ENCODE measurements around the gene KASH5.

KASH5 gene, protein sequence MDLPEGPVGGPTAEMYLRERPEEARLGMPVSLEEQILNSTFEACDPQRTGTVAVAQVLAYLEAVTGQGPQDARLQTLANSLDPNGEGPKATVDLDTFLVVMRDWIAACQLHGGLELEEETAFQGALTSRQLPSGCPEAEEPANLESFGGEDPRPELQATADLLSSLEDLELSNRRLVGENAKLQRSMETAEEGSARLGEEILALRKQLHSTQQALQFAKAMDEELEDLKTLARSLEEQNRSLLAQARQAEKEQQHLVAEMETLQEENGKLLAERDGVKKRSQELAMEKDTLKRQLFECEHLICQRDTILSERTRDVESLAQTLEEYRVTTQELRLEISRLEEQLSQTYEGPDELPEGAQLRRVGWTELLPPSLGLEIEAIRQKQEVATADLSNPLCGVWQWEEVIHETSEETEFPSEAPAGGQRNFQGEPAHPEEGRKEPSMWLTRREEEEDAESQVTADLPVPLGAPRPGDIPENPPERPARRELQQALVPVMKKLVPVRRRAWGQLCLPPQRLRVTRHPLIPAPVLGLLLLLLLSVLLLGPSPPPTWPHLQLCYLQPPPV

DNA sequence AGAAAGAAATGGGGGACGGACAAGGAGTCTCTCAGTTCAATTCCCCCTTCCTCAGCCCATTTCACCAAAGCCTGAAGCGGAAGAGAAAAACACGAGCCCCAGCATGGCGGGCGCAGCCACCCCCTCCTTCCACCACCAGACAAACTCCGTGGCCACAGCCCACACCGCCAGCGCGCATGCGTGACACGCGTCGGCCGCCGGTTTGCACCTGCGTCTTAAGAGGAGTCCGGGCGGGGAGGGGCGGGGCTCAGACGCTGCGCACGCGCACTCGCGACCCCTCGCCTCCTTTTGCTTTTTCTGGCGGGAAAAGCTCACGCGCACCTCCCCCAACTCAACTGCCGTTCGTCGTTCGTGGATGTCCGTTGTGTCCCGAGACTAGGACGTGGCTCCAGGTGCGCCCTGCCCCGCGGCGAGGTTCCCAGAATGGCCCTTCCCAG lies at the start of gene KASH5:
Gene KASH5, plus strand, starts transcription at position 314 of the 437 bp plus-strand sequence. CDS start 2,635 bp downstream, outside the sequence.
- DNase-seq, result peak; percentile 99

DNA sequence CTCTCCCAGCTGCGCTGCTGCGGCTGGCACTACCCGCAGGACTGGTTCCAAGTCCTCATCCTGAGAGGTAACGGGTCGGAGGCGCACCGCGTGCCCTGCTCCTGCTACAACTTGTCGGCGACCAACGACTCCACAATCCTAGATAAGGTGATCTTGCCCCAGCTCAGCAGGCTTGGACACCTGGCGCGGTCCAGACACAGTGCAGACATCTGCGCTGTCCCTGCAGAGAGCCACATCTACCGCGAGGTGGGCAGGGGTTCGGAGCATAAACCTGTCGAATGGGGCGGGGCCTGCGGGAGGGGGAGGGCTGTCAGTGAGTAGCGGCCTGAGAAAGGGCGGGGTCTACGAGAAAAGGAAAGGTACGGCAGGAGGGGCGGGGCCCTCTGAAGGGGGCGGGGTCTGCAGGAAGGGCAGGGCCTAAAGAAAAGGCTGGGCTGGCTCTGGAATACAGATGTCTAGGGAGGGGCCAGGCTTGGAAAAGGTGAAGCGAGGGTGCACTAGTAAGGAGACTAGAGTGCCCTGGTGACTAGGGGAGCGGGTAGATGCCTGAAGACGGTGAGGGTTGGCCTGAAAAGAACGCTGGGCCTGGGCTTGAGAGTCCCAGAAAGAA lies 49.3 kb upstream of the KASH5 start:
- DNase-seq, result no peak

DNA sequence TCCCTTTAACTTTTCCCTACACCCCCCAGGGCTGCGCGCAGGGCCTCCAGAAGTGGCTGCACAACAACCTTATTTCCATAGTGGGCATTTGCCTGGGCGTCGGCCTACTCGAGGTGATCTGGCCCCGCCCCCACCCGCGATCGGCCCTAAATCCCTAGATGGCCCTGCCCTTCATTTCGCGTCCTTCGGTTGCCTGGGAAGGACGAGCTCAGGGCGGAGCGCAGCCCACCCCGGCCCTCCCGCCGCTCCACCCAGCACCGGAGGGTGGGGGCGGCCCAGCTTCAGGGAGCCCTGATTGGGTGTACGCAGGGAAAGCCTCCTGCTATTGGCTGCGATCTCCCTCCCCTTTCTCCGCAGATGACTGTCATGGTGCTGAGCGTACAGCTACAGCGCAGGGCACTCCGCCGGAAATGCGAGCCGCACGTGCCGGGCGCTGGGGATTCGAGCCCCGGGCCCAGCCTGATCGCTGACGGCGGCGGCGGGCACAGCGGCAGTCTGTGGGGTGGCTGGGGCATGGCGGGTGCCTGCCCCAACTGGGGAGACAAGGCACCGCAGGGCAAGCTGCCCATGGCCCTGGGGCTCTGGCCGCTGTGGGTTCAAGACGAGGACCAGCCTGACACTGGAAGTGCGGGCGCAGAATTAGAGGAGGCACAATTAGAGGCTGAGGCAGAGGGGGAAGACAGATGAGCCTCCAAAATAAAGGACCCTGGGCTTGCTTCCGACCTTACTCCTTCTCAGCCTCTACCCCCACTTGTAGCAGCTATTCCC lies 48.6 kb upstream of the KASH5 start:
- DNase-seq, result no peak

DNA sequence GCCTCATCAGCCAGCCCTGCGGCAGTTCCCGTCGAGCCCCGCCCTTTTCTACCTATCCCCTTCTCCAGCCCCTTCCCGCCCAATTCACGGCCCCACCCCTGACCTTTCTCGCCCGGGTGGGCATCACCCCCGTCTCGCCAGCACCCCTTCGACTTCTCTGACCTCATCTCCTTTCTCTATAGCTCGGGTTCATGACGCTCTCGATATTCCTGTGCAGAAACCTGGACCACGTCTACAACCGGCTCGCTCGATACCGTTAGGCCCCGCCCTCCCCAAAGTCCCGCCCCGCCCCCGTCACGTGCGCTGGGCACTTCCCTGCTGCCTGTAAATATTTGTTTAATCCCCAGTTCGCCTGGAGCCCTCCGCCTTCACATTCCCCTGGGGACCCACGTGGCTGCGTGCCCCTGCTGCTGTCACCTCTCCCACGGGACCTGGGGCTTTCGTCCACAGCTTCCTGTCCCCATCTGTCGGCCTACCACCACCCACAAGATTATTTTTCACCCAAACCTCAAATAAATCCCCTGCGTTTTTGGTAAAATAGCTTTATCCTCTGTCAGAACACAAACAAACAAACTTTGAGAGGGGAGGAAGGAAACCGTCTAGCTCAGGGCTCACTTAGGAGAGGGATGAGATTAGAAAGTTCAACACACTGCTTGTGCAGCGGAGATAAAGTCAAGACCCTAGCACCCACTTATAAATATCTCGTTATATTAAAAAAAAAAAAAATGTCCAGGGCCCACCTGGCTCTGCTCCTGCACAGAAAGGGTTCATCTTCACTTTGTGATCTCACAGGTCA lies 47.8 kb upstream of the KASH5 start:
- peak; percentile 29 for DNase-seq

DNA sequence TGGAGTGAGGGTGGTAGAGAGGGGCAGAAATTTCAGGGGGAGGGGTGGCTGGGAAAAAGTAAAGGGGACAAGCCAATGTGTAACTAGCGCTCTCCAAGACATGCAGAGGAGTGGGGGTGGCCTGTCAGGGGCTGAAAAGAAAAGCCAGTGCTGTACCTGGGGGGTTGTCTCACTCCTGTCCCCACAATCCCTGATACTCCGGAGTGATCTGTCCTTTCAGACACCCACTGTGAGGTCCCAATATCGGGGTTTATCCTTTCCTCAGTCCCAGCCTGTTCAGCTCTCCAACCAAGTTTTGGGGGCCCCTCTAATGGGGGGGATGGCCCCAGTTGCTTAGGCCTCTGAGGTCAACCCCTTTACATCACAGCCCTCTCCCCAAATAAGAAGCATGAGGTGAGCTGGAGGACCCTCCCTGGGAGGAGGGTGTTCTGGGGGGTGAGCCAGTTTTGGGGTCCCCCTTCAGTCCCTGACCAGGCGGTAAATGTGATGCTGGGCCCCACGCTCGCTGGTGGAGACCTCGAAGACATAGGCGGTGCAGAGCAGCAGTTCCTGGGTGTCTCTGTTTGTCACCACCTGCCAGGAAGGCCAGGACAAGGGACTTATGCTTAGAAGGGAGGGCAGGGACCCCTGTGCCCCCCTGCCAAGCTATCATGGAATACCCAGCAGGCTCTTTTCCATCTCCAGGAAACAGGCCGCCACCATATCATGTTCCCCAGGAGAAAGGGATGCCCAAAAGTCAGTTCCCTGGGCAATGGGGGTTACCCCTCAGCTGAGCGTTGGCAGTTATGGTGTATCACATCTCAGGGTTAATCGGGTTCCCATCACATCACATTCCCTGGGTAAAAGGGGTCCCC lies 47.0 kb upstream of the KASH5 start:
- no peak for DNase-seq

DNA sequence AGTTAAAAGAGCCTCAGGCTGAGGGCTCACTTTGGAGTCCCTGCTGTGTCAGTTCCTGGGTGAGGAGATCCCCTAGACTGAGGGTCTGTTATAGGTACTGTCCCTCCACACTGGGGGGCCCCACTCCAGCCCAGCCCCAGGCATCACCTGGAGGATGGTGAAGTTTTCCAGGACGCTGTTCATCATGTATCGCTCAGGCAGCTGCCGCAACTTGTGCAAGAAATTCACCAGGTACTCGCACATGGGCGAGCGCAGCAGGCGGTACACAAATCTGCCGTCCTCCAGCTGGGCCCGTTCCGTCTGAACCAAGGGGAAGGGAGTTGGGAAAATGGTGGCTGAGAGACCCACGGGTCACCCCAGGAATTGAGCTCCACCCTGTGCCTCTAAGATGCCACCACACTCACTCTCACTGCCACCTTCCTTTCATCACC lies 45.7 kb upstream of the KASH5 start:
- DNase-seq, result no peak

DNA sequence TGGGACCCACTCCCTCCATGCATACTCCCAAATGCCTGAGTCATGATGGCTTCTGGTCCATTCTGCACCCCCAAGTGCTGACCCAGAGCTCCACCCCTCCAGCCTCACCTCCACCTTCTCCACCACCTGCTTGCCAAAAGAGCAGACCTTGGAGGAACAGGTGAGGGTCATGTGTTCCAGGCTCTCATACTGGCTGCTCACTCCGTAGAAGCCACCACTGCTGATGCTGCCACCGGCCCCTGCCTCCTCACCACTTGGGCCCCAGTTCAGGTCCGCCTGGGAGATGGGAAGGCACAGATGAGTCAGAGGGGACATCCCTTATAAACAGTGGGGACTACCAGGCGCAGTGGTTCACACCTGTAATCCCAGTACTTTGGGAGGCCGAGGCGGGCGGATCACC lies 44.9 kb upstream of the KASH5 start:
- no peak for DNase-seq

DNA sequence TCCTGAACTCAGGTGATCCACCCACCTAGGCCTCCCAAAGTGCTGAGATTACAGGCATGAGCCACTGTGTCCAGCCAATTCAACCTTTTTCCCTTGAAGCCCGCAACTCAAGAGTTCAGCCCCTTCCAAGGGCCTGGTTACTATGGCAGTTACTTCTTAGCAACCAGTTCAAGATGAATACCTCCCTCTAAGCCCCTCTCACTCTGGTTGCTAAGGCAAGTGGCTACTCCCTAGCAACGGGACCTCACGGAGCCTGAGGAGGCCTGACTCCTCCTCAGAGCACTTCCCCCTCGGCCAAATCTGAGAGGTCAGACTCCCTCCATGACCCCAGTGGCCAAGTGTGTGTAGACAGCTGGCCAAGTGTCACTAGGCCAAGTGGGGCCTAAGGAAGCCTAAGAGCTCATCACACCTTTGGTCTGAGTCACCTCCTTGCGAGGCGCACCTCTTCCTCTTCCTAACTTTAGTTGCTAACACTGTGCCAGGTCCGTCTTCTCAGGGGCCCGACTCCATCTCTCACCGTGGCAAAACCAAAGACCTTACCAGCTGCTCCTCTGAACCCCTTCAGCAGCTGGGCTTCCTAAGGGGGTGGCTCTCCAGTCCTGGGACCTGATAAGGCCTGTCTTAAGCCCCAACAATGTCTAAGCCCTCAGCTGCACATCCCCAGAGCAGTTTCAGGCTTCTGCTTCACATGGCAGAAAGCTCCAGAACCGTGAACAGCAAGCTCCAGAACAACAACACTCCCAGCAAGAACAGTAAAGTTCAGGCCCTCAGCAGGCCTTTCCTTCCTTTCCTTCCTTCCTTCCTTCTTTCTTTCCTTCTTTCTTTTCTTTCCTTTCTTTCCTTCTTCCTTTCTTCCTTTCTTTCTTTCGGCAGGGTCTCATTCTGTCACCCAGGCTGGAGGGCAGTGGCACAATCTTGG lies 43.3 kb upstream of the KASH5 start:
- DNase-seq, result no peak

DNA sequence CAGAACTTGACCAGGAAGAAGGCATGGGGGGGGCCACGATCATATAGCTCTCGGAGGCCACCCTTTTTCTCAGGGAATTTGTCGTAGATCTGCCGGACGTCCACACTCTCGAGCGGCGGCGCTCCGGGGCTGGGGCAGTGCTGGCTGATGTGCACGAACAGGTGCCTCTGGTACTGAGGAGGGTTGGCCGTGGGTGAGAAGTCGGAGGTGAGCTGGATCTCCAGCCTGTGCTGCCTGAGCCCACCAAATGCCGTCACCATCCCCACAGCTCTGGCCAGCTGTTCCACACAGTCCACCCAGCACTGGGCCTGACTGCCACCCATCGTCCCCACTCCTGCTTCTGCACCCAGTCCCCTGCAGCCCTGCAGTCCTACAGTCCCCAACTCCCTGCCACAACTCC lies 40.9 kb upstream of the KASH5 start:
- DNase-seq, result no peak

DNA sequence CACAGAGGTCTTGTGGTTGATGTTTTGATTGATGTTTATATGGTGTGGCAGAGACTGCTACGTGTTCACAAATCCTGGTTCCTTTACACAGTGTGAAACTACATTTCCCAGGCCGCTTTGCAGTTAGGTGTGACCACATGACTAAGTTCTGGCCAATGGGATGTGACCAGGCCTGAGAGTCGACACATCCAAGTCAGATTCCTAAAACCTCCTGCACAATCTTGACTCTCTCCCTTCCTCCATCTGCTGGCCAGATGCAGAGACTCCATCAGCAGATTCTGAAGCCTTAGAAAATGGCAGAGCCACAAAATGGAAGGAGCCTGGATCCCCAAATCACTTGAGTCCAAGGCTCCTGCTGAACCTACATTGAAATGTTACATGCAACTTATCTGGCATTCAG lies 40.2 kb upstream of the KASH5 start:
- DNase-seq, result peak; percentile 55

DNA sequence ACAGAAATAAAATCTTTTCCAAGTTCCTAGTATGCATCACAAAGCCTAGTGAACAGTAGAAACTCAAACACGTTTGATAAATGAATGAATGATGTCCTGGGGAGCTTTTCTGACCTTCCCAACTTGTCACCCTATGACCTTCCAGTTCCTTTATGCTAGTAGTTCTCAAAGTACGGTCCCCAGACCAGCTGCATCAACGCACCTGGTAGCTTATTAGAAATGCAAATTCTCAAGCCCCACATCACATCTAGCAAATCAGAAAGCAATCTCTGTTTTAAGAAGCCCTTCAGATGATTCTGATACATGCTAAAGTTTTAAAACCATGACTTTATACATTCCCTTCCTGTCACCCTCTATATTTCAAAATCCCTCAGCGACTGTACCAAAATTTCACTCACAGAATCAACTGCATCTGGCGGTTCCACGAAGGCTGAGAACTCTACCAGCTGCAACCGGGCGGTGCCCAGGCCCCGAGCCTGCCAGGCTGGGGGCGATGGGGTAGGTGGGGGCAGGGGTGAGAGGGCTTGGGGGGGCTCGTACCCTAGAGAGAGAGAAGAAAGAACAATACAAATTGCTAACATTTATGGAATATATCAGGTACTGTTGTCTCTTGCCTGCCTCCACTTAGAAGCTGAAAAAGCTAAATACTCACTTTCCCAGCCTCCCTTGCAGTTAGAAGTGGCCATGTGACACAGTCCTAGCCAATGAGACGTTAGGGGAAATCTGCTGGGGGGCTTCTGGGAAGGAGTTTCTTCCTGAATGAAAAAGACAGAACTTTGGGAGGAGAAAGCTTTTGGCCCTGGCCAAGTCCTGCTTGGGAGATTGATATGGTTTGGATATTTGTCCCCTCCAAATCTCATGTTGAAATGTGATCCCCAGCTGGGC lies 39.5 kb upstream of the KASH5 start:
- DNase-seq, result no peak

DNA sequence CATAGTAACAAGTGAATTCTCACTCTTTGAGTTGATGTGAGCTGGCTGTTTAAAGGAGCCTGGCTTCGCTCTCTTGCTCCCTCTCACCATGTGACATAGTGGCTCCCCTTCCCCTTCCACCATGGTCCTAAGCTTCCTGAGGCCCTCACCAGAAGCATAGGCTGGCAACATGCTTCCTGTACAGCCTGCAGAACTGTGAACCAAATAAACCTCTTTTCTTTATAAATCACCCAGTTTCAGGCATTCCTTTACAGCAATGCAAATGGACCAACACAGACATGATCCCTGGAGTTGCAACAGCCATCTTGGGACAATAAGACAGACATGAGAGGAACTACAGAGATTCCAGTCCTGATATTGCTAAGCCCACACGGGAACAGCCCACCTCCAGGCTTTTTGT lies 38.5 kb upstream of the KASH5 start:
- DNase-seq, result no peak

DNA sequence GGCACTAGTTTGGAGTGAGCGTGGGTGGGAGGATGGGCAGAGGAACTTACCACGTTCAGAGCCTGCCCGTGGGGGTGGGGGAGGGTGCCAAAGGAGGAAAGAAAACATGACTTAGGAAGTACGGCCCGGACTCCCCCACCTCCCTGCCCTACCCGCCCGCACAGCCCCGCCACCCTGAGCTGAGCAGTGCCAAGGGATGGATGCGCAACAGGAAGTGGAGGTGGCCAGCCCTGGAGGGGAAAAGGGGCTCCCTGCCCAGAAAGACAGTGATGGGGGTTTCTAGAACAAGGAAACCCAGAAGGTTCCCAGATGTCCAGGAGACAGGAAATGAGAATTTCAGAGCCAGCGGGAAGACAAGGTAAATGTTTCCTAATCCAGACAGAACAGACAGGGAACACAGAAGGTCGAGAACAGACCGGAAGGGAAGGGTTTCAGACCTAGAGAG lies 32.1 kb upstream of the KASH5 start:
- peak; percentile 42 for DNase-seq

DNA sequence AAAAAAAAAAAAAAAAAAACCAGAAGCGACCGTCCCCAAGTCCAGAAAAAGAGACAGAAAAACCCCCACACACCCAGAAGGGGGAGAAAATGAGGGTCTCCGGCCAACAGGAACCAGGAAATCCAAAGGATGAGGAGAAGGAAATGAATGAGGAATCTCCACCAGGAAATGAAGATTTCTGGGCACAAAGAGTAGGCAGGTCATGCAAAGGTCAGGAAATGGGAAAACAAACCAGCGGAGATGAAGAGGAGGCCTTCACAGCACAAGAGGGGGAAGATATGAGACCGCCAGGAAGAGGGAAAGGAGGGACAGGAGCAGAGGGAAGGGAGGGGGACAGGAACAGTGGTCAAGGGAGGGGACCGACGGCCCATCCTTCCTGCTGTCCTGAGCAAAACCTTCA lies 31.7 kb upstream of the KASH5 start:
- no peak for DNase-seq

DNA sequence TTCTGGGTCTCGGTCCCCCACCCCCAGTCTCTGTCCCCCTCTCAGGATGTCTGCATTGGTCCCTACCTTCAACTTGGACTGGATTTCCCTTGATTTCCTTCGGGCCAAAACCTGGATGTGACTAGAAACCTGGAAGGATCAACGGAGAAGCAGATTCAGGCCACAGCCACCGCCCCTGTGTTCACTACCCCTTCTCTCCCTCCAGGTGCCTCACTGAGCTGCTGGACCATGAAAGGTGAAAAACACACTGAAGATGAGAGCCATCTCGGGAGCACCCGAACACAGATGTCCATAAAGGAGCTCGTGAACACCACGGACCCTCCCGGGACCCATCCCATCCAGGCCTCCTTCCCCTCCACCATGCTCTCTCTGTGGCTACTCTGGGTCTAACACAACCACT lies 30.9 kb upstream of the KASH5 start:
- no peak for DNase-seq

DNA sequence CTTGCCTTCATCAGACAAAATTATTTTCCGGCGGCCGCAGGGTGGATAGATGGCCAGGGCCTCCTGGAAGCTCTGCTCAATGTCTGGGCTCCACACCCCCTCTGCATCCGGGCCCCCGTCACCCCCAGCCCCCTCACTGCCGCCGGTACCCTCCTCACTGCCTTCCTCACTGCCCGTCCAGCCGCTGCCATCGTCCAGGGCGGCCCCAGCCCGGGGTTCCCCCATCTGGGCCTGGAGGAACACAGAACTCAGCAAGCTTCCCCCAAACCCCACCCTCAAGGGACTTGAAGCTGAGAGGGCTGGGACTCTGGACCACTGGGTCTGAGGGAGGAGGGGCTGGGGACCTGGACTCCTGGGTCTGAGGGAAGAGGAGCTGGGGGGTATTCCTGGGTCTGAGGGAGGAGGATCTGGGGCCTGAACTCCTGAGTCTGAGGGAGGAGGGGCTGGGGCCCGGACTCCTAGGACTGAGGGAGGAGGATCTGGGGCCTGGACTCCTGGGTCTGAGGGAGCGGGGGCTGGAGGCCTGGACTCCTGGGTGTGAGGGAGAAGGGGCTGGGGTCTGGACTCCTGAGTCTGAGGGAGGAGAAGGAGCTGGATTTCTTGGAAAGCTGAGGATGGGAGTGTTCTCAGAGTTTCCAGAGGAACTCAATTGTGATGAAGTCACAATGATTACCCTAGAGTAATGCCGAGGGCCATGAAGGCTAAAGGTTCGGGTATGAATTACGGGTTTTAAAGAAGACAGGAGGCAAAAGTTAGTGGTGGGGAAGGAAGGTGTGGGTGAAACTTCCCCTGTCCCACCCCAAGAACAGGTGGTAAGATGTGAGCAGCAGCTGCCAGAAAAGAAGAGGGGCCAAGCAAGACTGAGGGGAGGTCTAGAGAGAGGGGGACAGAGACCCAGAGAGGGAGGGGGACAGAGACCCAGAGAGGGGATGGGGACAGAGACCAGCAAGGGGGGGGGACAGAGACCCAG lies 27.9 kb upstream of the KASH5 start:
- no peak for DNase-seq

DNA sequence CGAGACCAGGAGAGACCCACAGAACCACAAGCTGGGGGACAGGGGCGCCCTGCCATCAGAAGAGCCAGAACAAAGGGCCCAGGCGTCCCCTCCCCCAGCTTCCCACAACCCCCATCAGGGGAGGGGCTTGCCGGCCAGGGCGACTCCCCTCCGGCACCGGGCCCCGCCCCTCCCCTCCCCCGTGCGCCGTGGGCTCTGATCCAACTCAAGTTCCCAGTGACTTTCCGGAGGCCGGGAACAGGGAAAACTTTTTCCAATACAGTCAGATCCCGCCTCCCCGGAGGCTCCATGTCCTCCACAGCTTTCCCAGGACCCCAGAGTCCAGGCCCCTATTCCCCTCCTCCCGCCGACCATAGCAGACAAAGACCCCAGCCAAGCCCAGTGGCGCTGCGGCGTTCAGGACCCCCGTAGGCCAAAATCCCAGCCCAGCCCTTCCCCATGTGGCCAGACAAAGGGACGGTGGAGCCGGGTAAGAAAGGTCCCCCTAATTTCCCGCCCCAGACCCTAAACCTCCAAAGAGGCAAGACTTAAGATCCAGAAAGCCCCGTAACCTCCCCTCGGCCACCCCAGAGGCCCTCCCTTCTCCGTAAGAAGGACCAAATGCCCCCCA lies 26.5 kb upstream of the KASH5 start:
- DNase-seq, result no peak
